Prostate gland (tissue), 2 donors: ENCODE measurements around the gene FOXO1. TPM values are rescaled to one million over a fixed set of nuclear protein-coding genes. Genes with fewer than 3 reads are reported as not detected.

Source experiments
- DNase-seq: peaks from one replicate; pipeline ENCODE4 v3.0.0-alpha.2; 2019; ENCODE audit warnings: low spot score
- H3K27ac ChIP-seq, 2 donors: fragments of 200-600 bp; sonication (generic); 2 replicates each; pipeline ENCODE4 v1.5.1; 2017 to 2019
- H3K27me3 ChIP-seq: fragments of 200-600 bp; sonication (generic); replicated peaks from 2 replicates; pipeline ENCODE4 v1.5.1; 2019; ENCODE audit not compliant: insufficient read depth
- H3K36me3 ChIP-seq, 2 donors: fragments of 200-600 bp; sonication (generic); 1 replicate in 1 of 2; 2 replicates in 1 of 2; pipeline versions ENCODE4 v1.5.1 to v1.8.1; 2017 to 2019
- H3K4me1 ChIP-seq: fragments of 200-600 bp; sonication (generic); replicated peaks from 2 replicates; pipeline ENCODE4 v1.5.1; 2019
- H3K4me3 ChIP-seq, 2 donors: fragments of 200-600 bp; sonication (generic); 2 replicates each; pipeline ENCODE4 v1.5.1; 2017 to 2019
- H3K9me3 ChIP-seq: fragments of 200-600 bp; sonication (generic); 2 replicates; pipeline ENCODE4 v1.5.1; 2017
- CTCF ChIP-seq, 4 experiments: fragments of 200-600 bp in 2 of 4; fragments of 450-650 bp in 2 of 4; sonication (generic) in 2 of 4; IDR thresholded peaks; 1 replicate in 3 of 4; 2 replicates in 1 of 4; pipeline ENCODE4 v1.5.1; 2016 to 2019; ENCODE audit warnings: antibody characterized with exemption in 4 of 4, mild to moderate bottlenecking in 2 of 4, moderate library complexity in 2 of 4
- POLR2A ChIP-seq: fragments of 450-650 bp; IDR thresholded peaks from one replicate; pipeline ENCODE4 v1.6.1; 2016; ENCODE audit warnings: antibody characterized with exemption, mild to moderate bottlenecking
- POLR2AphosphoS5 ChIP-seq: sonication (generic); formaldehyde crosslinking; IDR thresholded peaks from one replicate; pipeline ENCODE4 v1.6.1; 2017; ENCODE audit warnings: antibody characterized with exemption
- WGBS: methylation state at CpG from one replicate; pipeline ENCODE4 v1.1.5; 2018; 5-methylcytosine and 5-hydroxymethylcytosine counted together
- intact Hi-C: fragments of 100-400 bp; cut with DNase I; formaldehyde crosslinking; loops from one replicate; pipeline ENCODE4 v1.14.2; 2022
- total RNA-seq, 2 donors: library from RNA; depleted of rRNA; stranded (reverse); fragments of >200 nt; gene quantifications; one replicate each; pipeline ENCODE4 v1.1.0, GENCODE V29; 2016

The FOXO1 gene
- total RNA-seq, 2 donors from 2014 or later = 23.5 to 46.1 TPM

DNA sequence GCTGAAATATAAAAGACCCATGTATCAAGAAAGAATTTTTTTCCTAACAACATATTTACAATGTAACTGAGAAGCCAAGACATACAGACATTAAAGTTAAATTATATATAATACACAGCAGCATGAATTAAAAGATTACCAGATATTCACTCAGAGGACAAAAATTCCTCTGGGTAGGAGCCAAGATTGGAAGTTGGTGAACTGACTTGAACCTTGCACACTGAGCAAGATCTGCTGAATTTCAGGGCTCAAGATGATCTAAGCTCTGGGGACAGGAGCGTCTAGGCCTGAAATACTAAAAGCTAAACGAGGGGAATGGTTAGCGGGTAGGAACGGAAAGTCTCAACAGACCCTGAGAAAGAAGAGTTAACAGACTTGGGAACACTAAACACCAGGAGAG is 8.5 kb downstream of the FOXO1 start:
- H3K9me3 ChIP-seq = no peaks in the 10 kb centered on the region
- no peak for TF ChIP-seq CTCF (IDR thresholded peaks at IDR 0.05)
- no peak for TF ChIP-seq POLR2A
- no peak for TF ChIP-seq POLR2AphosphoS5
- no peaks in the 10 kb centered on the region for H3K27me3 ChIP-seq
- no peak overlapping the region for H3K4me3 ChIP-seq
- intact Hi-C loops = no loop called here
- 87% methylated on average over 4 of the region's 4 CpGs for WGBS
- no peak for DNase-seq
- no peak overlapping the region for H3K27ac ChIP-seq
- no peaks in the 10 kb centered on the region for H3K36me3 ChIP-seq
- H3K4me1 ChIP-seq = no peaks in the 10 kb centered on the region

GRCh38 chr13:40657307-40657706 is 9.1 kb downstream of the FOXO1 start:
- Histone ChIP-seq H3K36me3 (no peaks in the 10 kb centered on the region), H3K9me3 (no peaks in the 10 kb centered on the region), H3K4me1 (no peaks in the 10 kb centered on the region), H3K27ac (no peak overlapping the region), H3K27me3 (no peaks in the 10 kb centered on the region), H3K4me3 (no peak overlapping the region)
- TF ChIP-seq POLR2AphosphoS5 = no peak
- no peak for TF ChIP-seq CTCF (IDR thresholded peaks at IDR 0.05)
- TF ChIP-seq POLR2A = no peak
- WGBS = 92% methylated on average over 5 of the region's 5 CpGs
- intact Hi-C loops = no loop called here
- no peak for DNase-seq

GRCh38 chr13:40656358-40656757 is 10.1 kb downstream of the FOXO1 start:
- no peaks in the 10 kb centered on the region for H3K9me3 ChIP-seq
- no peaks in the 10 kb centered on the region for H3K4me1 ChIP-seq

DNA sequence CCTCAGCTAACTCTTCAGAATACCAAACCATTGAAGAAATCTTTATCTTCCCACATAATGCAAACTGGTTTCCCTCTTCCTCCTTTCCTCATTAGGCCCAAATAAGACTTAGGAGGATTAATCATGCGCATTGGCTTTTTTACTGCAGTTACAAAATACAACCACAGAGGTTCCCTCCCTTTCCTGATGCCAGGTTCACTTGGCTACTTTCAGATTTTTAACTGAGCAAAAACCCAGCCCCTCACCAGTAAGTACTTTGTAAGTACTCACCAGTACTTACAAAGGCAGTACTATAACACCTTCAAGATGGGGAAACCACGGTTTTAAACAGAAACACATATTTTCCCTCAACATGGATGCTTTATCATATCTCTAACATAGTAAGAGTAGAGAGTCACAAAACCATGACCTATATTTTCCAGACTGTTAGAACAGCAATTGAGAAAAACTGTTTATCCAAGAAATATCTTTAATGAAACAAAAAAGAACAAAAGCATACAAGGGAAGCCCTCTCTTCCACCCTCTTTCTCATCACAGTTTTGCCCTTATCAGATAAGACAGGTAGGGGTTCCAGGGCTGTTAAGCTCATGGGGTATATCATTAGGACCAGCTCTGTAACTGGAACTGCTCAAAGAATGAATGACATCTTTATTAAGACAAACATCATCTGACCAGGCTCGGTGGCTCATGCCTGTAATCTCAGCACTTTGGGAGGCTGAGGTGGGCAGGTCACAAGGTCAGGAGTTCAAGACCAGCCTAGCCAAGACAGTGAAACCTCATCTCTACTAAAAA is 12.7 kb downstream of the FOXO1 start:
- 54% methylated on average over 3 of the region's 3 CpGs for WGBS

More at GRCh38 chr13:40656358-40656757, 10.1 kb downstream of the FOXO1 start:
- no peaks in the 10 kb centered on the region for H3K36me3 ChIP-seq
- no peak overlapping the region for H3K27ac ChIP-seq
- no peak overlapping the region for H3K4me3 ChIP-seq
- no peaks in the 10 kb centered on the region for H3K27me3 ChIP-seq
- no peak for DNase-seq
- TF ChIP-seq CTCF (IDR thresholded peaks at IDR 0.05) (no peak), POLR2AphosphoS5 (no peak)
- WGBS = 50% methylated on average over 1 of the region's 1 CpG
- intact Hi-C loops = no loop called here

More for the DNA sequence above, 12.7 kb downstream of the FOXO1 start:
- DNase-seq = no peak
- no peaks in the 10 kb centered on the region for H3K36me3 ChIP-seq
- H3K9me3 ChIP-seq = no peaks in the 10 kb centered on the region
- intact Hi-C loops = loop anchor here (5.0 kb wide), 1 partner anchor 36 kb away; no protein-coding TSS in a partner anchor
- H3K27me3 ChIP-seq = no peaks in the 10 kb centered on the region
- no peak overlapping the region for H3K4me3 ChIP-seq
- H3K4me1 ChIP-seq = no peaks in the 10 kb centered on the region
- H3K27ac ChIP-seq = no peak overlapping the region
- no peak for TF ChIP-seq CTCF (IDR thresholded peaks at IDR 0.05)
- no peak for TF ChIP-seq POLR2A
- no peak for TF ChIP-seq POLR2AphosphoS5
